ENCODE results near the gene BCAS4.

BCAS4 gene

DNA sequence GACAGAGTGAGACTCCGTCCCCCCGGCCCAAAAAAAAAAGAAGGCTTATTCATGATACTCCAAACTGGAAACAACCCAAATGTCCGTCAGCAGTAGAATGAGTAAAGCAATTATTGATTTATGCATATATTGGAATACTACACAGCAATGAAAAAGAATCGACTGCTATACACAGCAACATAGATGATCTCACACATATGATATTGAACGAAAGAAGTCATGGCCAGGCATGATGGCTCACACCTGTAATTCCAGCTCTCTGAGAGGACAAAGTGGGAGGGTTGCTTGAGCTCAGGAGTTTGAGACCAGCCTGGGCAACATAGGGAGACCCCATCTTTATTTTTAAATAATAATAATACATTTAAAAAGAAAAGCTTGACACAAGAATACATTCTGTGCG lies 28.5 kb downstream of the BCAS4 start:
- no peak for TF ChIP-seq EZH2phosphoT487 (IDR thresholded peaks at IDR 0.05; ENCODE audit: low read depth)
- TF ChIP-seq, protein P1, sequence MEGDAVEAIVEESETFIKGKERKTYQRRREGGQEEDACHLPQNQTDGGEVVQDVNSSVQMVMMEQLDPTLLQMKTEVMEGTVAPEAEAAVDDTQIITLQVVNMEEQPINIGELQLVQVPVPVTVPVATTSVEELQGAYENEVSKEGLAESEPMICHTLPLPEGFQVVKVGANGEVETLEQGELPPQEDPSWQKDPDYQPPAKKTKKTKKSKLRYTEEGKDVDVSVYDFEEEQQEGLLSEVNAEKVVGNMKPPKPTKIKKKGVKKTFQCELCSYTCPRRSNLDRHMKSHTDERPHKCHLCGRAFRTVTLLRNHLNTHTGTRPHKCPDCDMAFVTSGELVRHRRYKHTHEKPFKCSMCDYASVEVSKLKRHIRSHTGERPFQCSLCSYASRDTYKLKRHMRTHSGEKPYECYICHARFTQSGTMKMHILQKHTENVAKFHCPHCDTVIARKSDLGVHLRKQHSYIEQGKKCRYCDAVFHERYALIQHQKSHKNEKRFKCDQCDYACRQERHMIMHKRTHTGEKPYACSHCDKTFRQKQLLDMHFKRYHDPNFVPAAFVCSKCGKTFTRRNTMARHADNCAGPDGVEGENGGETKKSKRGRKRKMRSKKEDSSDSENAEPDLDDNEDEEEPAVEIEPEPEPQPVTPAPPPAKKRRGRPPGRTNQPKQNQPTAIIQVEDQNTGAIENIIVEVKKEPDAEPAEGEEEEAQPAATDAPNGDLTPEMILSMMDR (IDR thresholded peaks at IDR 0.05; ENCODE audit: low read depth, low read length): no peak
- no peaks in the 10 kb centered on the region for H3K9me3 ChIP-seq (ENCODE audit: insufficient read depth, low read length)
- H2AFZ ChIP-seq (ENCODE audit: low read depth, low read length): no peak overlapping the region
- peaks cover 21% of the 10 kb centered on the region for H3K4me1 ChIP-seq (ENCODE audit: low read length)
- H3K4me3 ChIP-seq (ENCODE audit: low read length): no peak overlapping the region
- H4K20me1 ChIP-seq (ENCODE audit: insufficient read depth, low read length): no peaks in the 10 kb centered on the region
- H3K79me2 ChIP-seq (ENCODE audit: low read length): no peaks in the 10 kb centered on the region
- no peak overlapping the region for H3K4me2 ChIP-seq (ENCODE audit: low read length)
- H3K9ac ChIP-seq (ENCODE audit: low read length): no peak overlapping the region
- H3K36me3 ChIP-seq (replicated peaks; ENCODE audit: low read depth, low read length): no peaks in the 10 kb centered on the region
- no peaks in the 10 kb centered on the region for H3K27me3 ChIP-seq (ENCODE audit: low read depth, low read length)
- H3K27ac ChIP-seq (ENCODE audit: low read length): no peak overlapping the region

DNA sequence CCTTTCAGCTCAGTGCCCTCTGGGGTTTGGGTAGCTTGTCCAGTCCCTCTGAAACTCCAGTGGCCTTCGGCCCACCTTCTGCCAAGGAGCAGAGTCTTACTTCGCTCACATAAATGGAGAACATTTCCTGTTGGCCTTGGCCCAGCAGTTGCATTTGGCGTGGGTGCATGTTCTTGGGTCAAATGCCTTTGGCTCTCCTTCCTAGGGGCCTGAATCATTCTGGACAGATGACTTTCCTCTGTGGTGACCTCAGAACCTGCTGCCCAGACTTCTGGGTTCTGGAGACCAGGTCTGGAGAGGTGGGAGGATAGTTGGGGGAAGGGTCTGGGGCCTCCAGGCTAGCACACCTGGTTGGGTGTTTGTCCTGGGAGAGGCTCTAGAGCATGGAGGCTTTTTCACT lies 29.3 kb downstream of the BCAS4 start:
- H3K4me1 ChIP-seq (ENCODE audit: low read length): peaks cover 12% of the 10 kb centered on the region
- H3K9ac ChIP-seq (ENCODE audit: low read length): no peak overlapping the region
- no peak overlapping the region for H2AFZ ChIP-seq (ENCODE audit: low read depth, low read length)
- no peaks in the 10 kb centered on the region for H4K20me1 ChIP-seq (ENCODE audit: insufficient read depth, low read length)
- no peaks in the 10 kb centered on the region for H3K36me3 ChIP-seq (replicated peaks; ENCODE audit: low read depth, low read length)
- H3K4me2 ChIP-seq (ENCODE audit: low read length): no peak overlapping the region
- TF ChIP-seq EZH2phosphoT487 (IDR thresholded peaks at IDR 0.05; ENCODE audit: low read depth): no peak
- TF ChIP-seq, protein P1 (IDR thresholded peaks at IDR 0.05; ENCODE audit: low read depth, low read length): no peak
- no peaks in the 10 kb centered on the region for H3K27me3 ChIP-seq (ENCODE audit: low read depth, low read length)
- no peak overlapping the region for H3K27ac ChIP-seq (ENCODE audit: low read length)
- no peaks in the 10 kb centered on the region for H3K9me3 ChIP-seq (ENCODE audit: insufficient read depth, low read length)
- no peaks in the 10 kb centered on the region for H3K79me2 ChIP-seq (ENCODE audit: low read length)
- H3K4me3 ChIP-seq (ENCODE audit: low read length): no peak overlapping the region

DNA sequence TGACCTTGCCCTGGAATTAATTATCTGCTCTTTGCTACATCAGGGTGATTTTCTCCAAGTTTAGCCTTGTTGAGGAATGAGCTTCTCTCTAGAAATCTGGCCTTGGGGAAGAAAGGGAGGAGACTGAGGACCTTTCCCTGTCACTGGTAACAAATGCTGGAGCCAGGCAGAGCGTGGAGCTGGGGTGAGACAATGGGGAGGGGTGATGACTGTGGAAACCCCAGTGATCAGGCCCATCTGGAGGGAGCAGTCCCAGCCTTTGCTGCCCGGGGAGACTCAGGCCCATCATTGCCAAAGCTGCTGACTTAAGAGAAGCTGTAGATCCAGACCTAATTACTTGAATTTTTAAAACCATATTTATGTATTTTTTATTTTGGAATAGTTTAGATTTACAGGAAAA lies 31.3 kb downstream of the BCAS4 start:
- no peak overlapping the region for H3K4me3 ChIP-seq (ENCODE audit: low read length)
- H3K27ac ChIP-seq (ENCODE audit: low read length): no peak overlapping the region
- H3K79me2 ChIP-seq (ENCODE audit: low read length): no peaks in the 10 kb centered on the region
- H3K9me3 ChIP-seq (ENCODE audit: insufficient read depth, low read length): no peaks in the 10 kb centered on the region
- no peak overlapping the region for H2AFZ ChIP-seq (ENCODE audit: low read depth, low read length)
- H3K27me3 ChIP-seq (ENCODE audit: low read depth, low read length): no peaks in the 10 kb centered on the region
- H3K4me1 ChIP-seq (ENCODE audit: low read length): 0 out of 2 replicates have a peak, but pooled peaks cover 7% of the 10 kb centered on the region
- H3K9ac ChIP-seq (ENCODE audit: low read length): no peak overlapping the region
- no peaks in the 10 kb centered on the region for H4K20me1 ChIP-seq (ENCODE audit: insufficient read depth, low read length)
- H3K36me3 ChIP-seq (replicated peaks; ENCODE audit: low read depth, low read length): no peaks in the 10 kb centered on the region
- H3K4me2 ChIP-seq (ENCODE audit: low read length): no peak overlapping the region
- TF ChIP-seq, protein P1 (IDR thresholded peaks at IDR 0.05; ENCODE audit: low read depth, low read length): no peak
- no peak for TF ChIP-seq EZH2phosphoT487 (IDR thresholded peaks at IDR 0.05; ENCODE audit: low read depth)

DNA sequence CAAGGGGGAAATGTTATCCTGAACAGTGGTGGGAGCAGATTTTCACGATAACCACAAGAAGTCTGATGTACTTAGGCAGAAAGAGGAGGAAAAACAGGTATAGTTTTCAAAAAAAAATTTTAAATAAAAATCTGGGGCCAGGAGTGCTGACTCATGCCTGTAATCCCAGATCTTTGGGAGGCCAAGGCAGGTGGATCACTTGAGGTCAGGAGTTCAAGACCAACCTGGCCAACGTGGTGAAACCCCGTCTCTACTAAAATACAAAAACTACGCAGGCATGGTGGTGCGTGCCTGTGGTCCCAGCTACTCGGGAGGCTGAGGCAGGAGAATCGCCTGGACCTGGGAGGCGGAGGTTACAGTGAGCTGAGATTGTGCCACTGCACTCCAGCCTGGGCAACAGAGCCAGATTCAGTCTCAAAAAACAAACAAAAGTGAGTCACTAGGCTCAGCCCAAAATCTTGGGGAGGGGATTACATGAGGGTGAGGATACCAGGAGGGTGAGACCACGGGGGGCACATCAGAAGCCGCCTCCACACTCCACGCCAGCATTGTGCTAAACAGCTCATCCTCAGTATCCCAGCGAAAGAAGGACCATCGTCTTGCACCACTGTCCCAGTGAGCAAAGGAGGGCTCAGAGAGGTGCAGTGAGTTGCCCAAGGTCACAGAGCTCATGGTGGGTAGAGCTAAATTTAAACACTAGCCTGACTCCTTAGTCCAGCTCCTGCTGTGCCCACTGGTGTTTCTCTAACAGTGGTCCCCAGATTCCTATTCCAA lies 33.7 kb downstream of the BCAS4 start:
- Histone ChIP-seq H3K4me2 (ENCODE audit: low read length) (no peak overlapping the region), H3K4me3 (ENCODE audit: low read length) (no peak overlapping the region), H2AFZ (ENCODE audit: low read depth, low read length) (no peak overlapping the region), H3K9me3 (ENCODE audit: insufficient read depth, low read length) (no peaks in the 10 kb centered on the region), H3K27ac (ENCODE audit: low read length) (no peak overlapping the region), H3K9ac (ENCODE audit: low read length) (no peak overlapping the region), H3K79me2 (ENCODE audit: low read length) (no peaks in the 10 kb centered on the region), H3K27me3 (ENCODE audit: low read depth, low read length) (no peaks in the 10 kb centered on the region), H3K36me3 (replicated peaks; ENCODE audit: low read depth, low read length) (no peaks in the 10 kb centered on the region), H3K4me1 (ENCODE audit: low read length) (no peaks in the 10 kb centered on the region), H4K20me1 (ENCODE audit: insufficient read depth, low read length) (no peaks in the 10 kb centered on the region)
- TF ChIP-seq, protein P1 (IDR thresholded peaks at IDR 0.05; ENCODE audit: low read depth, low read length): no peak
- TF ChIP-seq EZH2phosphoT487 (IDR thresholded peaks at IDR 0.05; ENCODE audit: low read depth): no peak

Data from OCI-LY3 (cell line).